ENCODE data around the gene SEC61A1. TPM values are rescaled to one million over a fixed set of nuclear protein-coding genes. Genes with fewer than 3 reads are reported as not detected.

SEC61A1 gene
- total RNA-seq, 1 donor from 2014 or later, result 400 TPM

GRCh38 chr3:128006061-128007032 lies 45.9 kb upstream of the SEC61A1 start:
- peaks cover 27% of the 10 kb centered on the region for H3K27me3 Mint-ChIP-seq (ENCODE audit: low read depth, unreplicated experiment)
- H3K9ac ChIP-seq (ENCODE audit: low read length), result no peak overlapping the region
- H4K20me1 ChIP-seq (ENCODE audit: insufficient read depth, low read length), result no peaks in the 10 kb centered on the region
- no peak overlapping the region for H3K27ac Mint-ChIP-seq (ENCODE audit: unreplicated experiment)
- H3K4me2 ChIP-seq (ENCODE audit: low read length), result no peak overlapping the region
- H3K9me3 ChIP-seq (ENCODE audit: insufficient read depth, low read depth, low read length), result no peaks in the 10 kb centered on the region
- H3K4me1 Mint-ChIP-seq (ENCODE audit: low read depth, unreplicated experiment), result peaks cover 11% of the 10 kb centered on the region
- no peaks in the 10 kb centered on the region for H3K79me2 ChIP-seq (ENCODE audit: insufficient read depth, low read length)
- H3K4me3 ChIP-seq (ENCODE audit: insufficient read depth, low read depth, low read length), result no peak overlapping the region
- H3K36me3 Mint-ChIP-seq (ENCODE audit: low read depth, unreplicated experiment), result no peaks in the 10 kb centered on the region
- no peak for FAIRE-seq
- H3K4me1 ChIP-seq (ENCODE audit: insufficient read depth, low read length), result peaks cover 4% of the 10 kb centered on the region
- H3K27ac ChIP-seq (ENCODE audit: low read depth, low read length), result no peak overlapping the region
- H2AFZ ChIP-seq (ENCODE audit: low read depth, low read length), result no peak overlapping the region
- no peaks in the 10 kb centered on the region for H3K36me3 ChIP-seq (ENCODE audit: insufficient read depth, low read length)
- H3K27me3 ChIP-seq (ENCODE audit: insufficient read depth, low read length), result no peaks in the 10 kb centered on the region
- no peak for DNase-seq (ENCODE audit: low read depth)
- H3K4me3 Mint-ChIP-seq (ENCODE audit: unreplicated experiment), result no peak overlapping the region
- H3K9me3 Mint-ChIP-seq (ENCODE audit: unreplicated experiment), result no peaks in the 10 kb centered on the region
- TF ChIP-seq, protein P1, sequence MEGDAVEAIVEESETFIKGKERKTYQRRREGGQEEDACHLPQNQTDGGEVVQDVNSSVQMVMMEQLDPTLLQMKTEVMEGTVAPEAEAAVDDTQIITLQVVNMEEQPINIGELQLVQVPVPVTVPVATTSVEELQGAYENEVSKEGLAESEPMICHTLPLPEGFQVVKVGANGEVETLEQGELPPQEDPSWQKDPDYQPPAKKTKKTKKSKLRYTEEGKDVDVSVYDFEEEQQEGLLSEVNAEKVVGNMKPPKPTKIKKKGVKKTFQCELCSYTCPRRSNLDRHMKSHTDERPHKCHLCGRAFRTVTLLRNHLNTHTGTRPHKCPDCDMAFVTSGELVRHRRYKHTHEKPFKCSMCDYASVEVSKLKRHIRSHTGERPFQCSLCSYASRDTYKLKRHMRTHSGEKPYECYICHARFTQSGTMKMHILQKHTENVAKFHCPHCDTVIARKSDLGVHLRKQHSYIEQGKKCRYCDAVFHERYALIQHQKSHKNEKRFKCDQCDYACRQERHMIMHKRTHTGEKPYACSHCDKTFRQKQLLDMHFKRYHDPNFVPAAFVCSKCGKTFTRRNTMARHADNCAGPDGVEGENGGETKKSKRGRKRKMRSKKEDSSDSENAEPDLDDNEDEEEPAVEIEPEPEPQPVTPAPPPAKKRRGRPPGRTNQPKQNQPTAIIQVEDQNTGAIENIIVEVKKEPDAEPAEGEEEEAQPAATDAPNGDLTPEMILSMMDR (IDR thresholded peaks at IDR 0.05; ENCODE audit: insufficient read depth, low read depth, low read length), result no peak
- TF ChIP-seq EZH2 (IDR thresholded peaks at IDR 0.05; ENCODE audit: insufficient read depth, low read length), result no peak

DNA sequence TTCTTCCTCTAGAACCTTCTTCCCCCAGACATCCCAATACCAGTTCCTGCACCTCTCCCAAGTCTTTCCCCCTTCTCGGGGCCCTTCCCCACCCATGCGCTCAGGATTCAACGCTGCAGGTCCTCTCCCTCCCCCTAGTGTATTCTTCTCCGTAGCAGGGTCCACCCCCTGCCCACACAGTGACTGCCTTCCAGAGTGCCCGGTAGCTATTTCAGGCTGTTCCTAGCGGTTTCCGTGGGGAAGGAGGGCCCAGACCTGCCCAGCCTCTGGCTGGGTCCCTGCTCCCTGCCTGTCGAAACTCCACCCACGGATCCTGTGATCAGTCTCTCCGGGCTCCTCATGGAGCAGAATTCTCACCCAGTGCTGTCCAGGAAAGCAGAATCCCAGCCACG lies 45.2 kb upstream of the SEC61A1 start:
- Histone ChIP-seq H3K9me3 (ENCODE audit: insufficient read depth, low read depth, low read length) (no peaks in the 10 kb centered on the region), H3K27me3 (ENCODE audit: insufficient read depth, low read length) (no peaks in the 10 kb centered on the region), H3K36me3 (ENCODE audit: insufficient read depth, low read length) (no peaks in the 10 kb centered on the region), H3K4me1 (ENCODE audit: insufficient read depth, low read length) (peaks cover 4% of the 10 kb centered on the region), H3K9ac (ENCODE audit: low read length) (no peak overlapping the region), H3K79me2 (ENCODE audit: insufficient read depth, low read length) (no peaks in the 10 kb centered on the region), H2AFZ (ENCODE audit: low read depth, low read length) (no peak overlapping the region), H3K4me2 (ENCODE audit: low read length) (no peak overlapping the region), H3K4me3 (ENCODE audit: insufficient read depth, low read depth, low read length) (no peak overlapping the region), H3K27ac (ENCODE audit: low read depth, low read length) (no peak overlapping the region), H4K20me1 (ENCODE audit: insufficient read depth, low read length) (no peaks in the 10 kb centered on the region)
- peaks cover 2% of the 10 kb centered on the region for H3K9me3 Mint-ChIP-seq (ENCODE audit: unreplicated experiment)
- H3K27me3 Mint-ChIP-seq (ENCODE audit: low read depth, unreplicated experiment), result peaks cover 24% of the 10 kb centered on the region
- DNase-seq (ENCODE audit: low read depth), result no peak
- no peaks in the 10 kb centered on the region for H3K36me3 Mint-ChIP-seq (ENCODE audit: low read depth, unreplicated experiment)
- no peak overlapping the region for H3K27ac Mint-ChIP-seq (ENCODE audit: unreplicated experiment)
- peaks cover 11% of the 10 kb centered on the region for H3K4me1 Mint-ChIP-seq (ENCODE audit: low read depth, unreplicated experiment)
- TF ChIP-seq, protein P1 (IDR thresholded peaks at IDR 0.05; ENCODE audit: insufficient read depth, low read depth, low read length), result no peak
- no peak for TF ChIP-seq EZH2 (IDR thresholded peaks at IDR 0.05; ENCODE audit: insufficient read depth, low read length)
- FAIRE-seq, result no peak
- no peak overlapping the region for H3K4me3 Mint-ChIP-seq (ENCODE audit: unreplicated experiment)

All from astrocyte (in vitro differentiated cells and primary cell).